ENCODE measurements around the gene SLC46A3. TPM values are rescaled to one million over a fixed set of nuclear protein-coding genes. Genes with fewer than 3 reads are reported as not detected.

Gene SLC46A3
- total RNA-seq, 4 donors from 2014 or later, result 8.3 to 20.7 (median 12.0) TPM

DNA sequence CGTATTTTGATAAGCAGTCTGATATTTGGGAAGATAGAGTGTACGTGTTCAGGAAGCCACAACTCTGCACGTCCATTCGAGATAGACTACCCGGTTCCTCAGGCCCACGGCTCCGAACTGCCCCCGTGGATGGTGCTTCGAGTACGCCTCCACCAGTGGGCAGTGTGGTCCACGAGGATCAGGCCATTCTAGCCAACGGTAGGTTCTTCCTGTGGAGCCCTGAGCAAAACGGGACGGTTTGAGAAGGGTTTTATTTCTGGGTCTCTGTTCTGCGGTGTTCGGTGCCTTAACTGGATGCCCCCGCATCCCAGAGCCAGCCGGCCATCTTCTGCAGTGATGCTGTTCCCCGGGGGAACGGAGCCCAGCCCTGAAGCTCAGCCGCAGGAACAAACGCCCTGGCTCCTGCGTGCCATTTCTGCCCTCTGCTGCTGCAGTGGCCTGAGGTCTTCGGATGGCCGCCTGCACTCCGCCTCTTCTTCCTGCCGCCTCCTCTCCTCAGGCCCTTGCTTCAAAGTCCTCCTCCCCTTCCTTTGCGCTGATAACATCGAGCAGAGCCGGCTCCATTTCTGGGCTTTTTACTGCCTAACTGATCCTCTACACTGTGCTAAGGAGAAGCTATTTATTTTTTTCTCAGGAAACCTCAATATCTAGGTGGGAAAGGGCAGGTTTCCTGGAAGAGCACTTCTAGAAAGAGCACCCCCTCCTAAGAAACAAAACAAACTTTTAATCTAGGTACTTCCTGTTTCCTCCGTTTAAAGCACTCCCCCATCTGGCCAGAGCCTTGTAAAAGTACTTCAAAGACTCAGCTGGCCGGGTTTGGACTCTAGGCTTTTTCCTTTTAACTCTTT is 36.2 kb upstream of the SLC46A3 start:
- peaks cover 0 to 18% (median 0%) of the 10 kb centered on the region in 3 donors for H3K9me3 ChIP-seq
- no peaks in the 10 kb centered on the region for H3K27me3 ChIP-seq
- peak overlapping the region in 3 of 4 donors; percentile 53 to 69 (median 55) for H3K27ac ChIP-seq
- ATAC-seq, result peak; percentile 31
- peak overlapping the region in 1 of 2 donors; percentile 35 for H3K4me3 ChIP-seq
- peaks cover 0 to 16% (median 0%) of the 10 kb centered on the region in 3 donors for H3K4me1 ChIP-seq
- H3K36me3 ChIP-seq, result no peaks in the 10 kb centered on the region
- 80% methylated on average over 13 to 20 of the region's 32 CpGs for WGBS, 2 donors (ENCODE audit: low coverage in 1 of 2)
- TF ChIP-seq POLR2AphosphoS5 (IDR thresholded peaks at IDR 0.05) (no peak), POLR2A (IDR thresholded peaks at IDR 0.05) (no peak), EP300 (IDR thresholded peaks at IDR 0.05) (no peak)
- TF ChIP-seq, protein P1, sequence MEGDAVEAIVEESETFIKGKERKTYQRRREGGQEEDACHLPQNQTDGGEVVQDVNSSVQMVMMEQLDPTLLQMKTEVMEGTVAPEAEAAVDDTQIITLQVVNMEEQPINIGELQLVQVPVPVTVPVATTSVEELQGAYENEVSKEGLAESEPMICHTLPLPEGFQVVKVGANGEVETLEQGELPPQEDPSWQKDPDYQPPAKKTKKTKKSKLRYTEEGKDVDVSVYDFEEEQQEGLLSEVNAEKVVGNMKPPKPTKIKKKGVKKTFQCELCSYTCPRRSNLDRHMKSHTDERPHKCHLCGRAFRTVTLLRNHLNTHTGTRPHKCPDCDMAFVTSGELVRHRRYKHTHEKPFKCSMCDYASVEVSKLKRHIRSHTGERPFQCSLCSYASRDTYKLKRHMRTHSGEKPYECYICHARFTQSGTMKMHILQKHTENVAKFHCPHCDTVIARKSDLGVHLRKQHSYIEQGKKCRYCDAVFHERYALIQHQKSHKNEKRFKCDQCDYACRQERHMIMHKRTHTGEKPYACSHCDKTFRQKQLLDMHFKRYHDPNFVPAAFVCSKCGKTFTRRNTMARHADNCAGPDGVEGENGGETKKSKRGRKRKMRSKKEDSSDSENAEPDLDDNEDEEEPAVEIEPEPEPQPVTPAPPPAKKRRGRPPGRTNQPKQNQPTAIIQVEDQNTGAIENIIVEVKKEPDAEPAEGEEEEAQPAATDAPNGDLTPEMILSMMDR (IDR thresholded peaks at IDR 0.05), result peak in 1 of 4 experiments; percentile 30

DNA sequence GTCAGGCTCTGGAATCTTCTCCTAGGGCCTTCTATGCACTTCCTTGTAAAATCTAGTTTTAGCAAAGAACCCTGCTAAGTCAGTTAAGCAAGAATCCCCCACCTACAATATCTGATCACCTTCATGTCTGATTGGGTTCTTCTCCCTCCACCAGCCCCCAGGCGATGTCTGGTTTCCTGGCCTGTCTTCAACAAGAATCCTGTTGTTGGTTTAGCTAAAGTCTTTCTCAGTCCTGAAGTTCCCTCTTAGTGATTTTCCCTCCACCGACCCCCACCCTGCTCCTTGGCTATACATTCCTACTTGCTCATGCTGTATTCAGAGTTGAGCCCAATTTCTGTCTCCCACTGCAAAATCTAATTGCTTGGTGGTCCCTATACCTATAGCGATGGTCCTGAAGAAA is 35.2 kb upstream of the SLC46A3 start:
- Histone ChIP-seq H3K9me3 (peaks cover 0 to 12% (median 0%) of the 10 kb centered on the region in 3 donors), H3K4me1 (peaks cover 0 to 16% (median 0%) of the 10 kb centered on the region in 3 donors), H3K27ac (peak overlapping the region in 3 of 4 donors; percentile 53 to 69 (median 55)), H3K4me3 (no peak overlapping the region), H3K27me3 (no peaks in the 10 kb centered on the region), H3K36me3 (no peaks in the 10 kb centered on the region)
- WGBS, 2 donors (ENCODE audit: low coverage in 1 of 2), result 85 to 100% methylated on average over 2 to 3 of the region's 3 CpGs
- no peak for ATAC-seq
- TF ChIP-seq EP300 (IDR thresholded peaks at IDR 0.05) (no peak), POLR2A (IDR thresholded peaks at IDR 0.05) (no peak), POLR2AphosphoS5 (IDR thresholded peaks at IDR 0.05) (no peak)
- TF ChIP-seq, protein P1 (IDR thresholded peaks at IDR 0.05), result no peak

- Histone ChIP-seq H3K4me1 (peaks cover 0 to 16% (median 0%) of the 10 kb centered on the region in 3 donors), H3K36me3 (no peaks in the 10 kb centered on the region), H3K9me3 (peaks cover 0 to 10% (median 0%) of the 10 kb centered on the region in 3 donors), H3K4me3 (no peak overlapping the region), H3K27ac (peak overlapping the region in 2 of 4 donors; percentile 55 to 69), H3K27me3 (no peaks in the 10 kb centered on the region)
- TF ChIP-seq POLR2A (IDR thresholded peaks at IDR 0.05), result no peak
- TF ChIP-seq POLR2AphosphoS5 (IDR thresholded peaks at IDR 0.05), result peak; percentile 45
- peak; percentile 78 for ATAC-seq
- 25 to 44% methylated on average over 3 to 5 of the region's 5 CpGs for WGBS, 2 donors (ENCODE audit: low coverage in 1 of 2)
Observed at GRCh38 chr13:28753208-28753892, 34.6 kb upstream of the SLC46A3 start.

DNA sequence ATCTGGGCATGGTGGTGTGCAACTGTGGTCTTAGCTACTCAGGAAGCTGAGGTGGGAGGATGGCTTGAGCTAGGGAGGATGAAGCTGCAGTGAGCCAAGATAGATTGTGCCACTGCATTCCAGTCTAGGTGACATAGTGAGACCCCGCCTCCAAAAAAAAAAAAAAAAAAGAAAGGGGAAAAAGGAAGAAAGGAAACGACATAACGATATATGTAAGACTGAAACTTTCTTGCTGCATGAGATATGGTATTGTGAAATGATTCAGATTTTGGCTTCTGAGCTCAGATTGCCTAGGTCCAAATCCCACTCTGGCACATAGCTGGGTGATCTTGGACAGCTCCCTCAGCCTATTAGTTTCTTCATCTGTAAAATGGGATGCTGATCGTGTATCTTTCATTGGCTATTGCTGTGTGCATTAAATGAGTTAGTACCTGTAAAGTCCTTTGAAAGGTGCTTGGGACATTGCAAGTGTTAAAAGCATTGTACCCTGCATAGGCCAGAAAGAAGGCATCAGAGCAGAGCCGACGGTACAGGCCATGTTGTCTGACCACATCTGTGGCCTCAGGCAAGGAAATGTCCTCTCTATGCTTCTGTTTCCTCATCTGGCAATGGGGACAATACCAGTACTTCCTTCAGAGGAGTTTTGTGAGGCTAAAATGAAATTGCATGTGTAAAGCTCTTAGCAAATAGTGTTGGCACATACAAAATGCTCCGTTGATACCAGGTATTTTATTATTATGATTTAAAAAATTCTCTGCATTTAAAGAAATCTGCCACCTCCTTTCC is 32.6 kb upstream of the SLC46A3 start:
- TF ChIP-seq POLR2A (IDR thresholded peaks at IDR 0.05) (no peak), POLR2AphosphoS5 (IDR thresholded peaks at IDR 0.05) (no peak), EP300 (IDR thresholded peaks at IDR 0.05) (no peak)
- TF ChIP-seq, protein P1 (IDR thresholded peaks at IDR 0.05), result no peak
- H3K4me3 ChIP-seq, result no peak overlapping the region
- H3K9me3 ChIP-seq, result no peaks in the 10 kb centered on the region
- H3K27ac ChIP-seq, result no peak overlapping the region
- no peaks in the 10 kb centered on the region for H3K27me3 ChIP-seq
- peaks cover 0 to 16% (median 0%) of the 10 kb centered on the region in 3 donors for H3K4me1 ChIP-seq
- 58 to 67% methylated on average over 6 to 7 of the region's 7 CpGs for WGBS, 2 donors (ENCODE audit: low coverage in 1 of 2)
- no peaks in the 10 kb centered on the region for H3K36me3 ChIP-seq
- no peak for ATAC-seq

Data from gastroesophageal sphincter (tissue), 4 donors.